ENCODE data around the gene RANBP10.

The RANBP10 gene

GRCh38 chr16:67673712-67674580 is 132.4 kb downstream of the RANBP10 start:
- DNase-seq = peak; percentile 40 to 50

Measured in SHP77 (cell line).